Erythroblast (primary cell): Measurements from ENCODE around the gene C5.

Source experiments
- DNase-seq, 2 experiments: peaks; one replicate each; lab custom pipeline; 2025; lab: John Stamatoyannopoulos, UW
- GATA1 ChIP-seq: IDR thresholded peaks from 2 replicates; pipeline ENCODE4 v1.6.1; 2011; ENCODE audit warnings: low read depth, mild to moderate bottlenecking, control low read depth, low read length, moderate library complexity
- POLR2A ChIP-seq: IDR thresholded peaks from 2 replicates; pipeline ENCODE4 v1.6.1; 2011; ENCODE audit warnings: mild to moderate bottlenecking, low read length

The C5 gene

DNA sequence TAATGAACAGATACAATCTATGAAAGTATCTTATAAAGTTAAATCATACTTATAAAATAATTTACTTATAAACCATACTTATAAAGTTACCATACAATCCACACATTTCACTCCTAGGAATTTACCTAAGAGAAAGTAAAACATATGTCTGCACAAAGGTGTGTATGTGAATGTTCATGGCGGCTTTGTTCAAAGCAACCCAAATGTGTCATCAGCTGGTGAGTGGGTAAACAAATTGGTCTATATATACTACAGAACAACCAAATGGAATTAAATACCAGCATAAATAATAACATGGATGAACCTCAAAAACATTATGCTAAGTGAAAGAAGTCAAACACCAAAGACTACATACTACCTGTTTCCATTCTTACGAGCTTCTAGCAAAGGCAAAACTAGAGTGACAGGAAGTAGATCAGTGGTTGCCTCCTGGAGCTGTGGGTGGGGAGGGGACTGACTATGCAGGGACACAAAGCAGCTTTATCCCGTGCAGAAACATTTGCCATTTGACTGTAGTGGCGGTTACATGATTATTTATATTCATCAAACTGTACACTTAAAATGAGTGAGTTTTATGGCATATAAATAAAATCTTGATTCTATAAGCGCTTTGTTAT is 134.1 kb downstream of the C5 start:
- TF ChIP-seq POLR2A (no peak), GATA1 (no peak)

DNA sequence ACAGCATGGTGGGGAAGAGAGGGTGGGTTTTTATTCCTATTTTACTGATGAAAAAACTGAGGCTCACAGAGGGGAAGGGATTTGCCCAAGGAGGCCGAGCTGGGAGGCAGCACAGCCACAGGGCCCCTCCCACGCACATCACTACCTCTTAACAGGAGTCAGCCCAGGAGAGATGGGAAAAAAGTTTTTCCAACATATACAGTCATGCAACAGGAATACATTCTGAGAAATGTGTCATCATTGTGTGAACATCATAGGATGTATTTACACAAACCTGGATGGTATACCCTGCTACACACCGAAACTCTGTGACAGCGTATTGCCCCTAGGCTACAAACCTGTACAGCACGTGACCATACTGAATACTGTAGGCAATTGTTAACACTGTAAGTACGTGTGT is 135.1 kb downstream of the C5 start:
- no peak for DNase-seq
- TF ChIP-seq GATA1 (no peak), POLR2A (no peak)

More for the DNA sequence above, 134.1 kb downstream of the C5 start:
- no peak for DNase-seq

DNA sequence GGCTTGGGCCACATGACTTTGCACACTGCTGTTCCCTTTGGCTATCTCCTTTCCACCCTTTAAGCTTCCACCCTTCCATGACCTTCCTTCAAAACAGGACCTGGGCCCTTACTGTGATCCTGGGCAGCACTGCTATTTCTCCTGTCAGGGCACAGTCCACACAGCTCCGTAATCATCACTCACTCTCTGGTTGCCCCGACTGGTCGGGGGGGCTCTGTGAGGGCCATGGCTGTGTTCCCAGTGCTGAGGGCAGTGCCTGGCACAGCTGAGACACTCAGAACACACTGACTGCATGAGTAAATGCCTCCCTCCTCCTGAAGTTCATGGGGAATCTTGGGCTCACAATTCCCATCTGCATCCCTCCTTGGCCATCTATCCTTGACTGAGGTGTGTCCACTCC is 135.7 kb downstream of the C5 start:
- no peak for TF ChIP-seq GATA1
- TF ChIP-seq POLR2A = no peak
- DNase-seq = no peak

DNA sequence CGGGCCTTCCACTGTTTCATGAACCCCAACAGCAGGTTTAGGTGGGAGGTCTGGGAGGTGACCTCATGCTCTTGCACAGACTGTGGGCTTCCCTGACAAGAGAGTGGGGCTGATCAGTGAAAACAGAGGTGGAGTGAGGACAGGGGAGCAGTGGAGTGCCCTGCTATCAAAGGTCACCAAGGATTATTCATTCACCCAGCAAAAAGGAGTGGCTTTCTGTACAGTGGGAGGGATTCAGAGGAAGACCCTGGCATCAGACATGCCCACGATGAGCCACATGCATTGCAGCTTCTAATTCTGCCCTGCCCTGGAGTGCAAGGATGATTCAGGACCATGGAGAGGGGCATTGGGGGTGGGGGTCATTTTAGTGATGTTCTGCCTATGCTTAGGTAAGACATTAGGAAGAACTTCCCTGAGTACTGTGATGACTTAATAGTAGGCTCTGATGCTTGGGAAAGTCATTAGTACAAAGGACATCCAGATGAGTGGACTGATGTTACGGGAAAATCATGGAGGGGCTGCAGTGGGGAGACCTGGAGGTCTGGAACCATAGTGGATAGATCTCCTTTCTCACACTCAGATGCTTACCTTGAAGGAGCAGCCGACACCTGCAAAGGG is 136.3 kb downstream of the C5 start:
- DNase-seq = peak; percentile 30 to 43
- TF ChIP-seq POLR2A (no peak), GATA1 (no peak)

DNA sequence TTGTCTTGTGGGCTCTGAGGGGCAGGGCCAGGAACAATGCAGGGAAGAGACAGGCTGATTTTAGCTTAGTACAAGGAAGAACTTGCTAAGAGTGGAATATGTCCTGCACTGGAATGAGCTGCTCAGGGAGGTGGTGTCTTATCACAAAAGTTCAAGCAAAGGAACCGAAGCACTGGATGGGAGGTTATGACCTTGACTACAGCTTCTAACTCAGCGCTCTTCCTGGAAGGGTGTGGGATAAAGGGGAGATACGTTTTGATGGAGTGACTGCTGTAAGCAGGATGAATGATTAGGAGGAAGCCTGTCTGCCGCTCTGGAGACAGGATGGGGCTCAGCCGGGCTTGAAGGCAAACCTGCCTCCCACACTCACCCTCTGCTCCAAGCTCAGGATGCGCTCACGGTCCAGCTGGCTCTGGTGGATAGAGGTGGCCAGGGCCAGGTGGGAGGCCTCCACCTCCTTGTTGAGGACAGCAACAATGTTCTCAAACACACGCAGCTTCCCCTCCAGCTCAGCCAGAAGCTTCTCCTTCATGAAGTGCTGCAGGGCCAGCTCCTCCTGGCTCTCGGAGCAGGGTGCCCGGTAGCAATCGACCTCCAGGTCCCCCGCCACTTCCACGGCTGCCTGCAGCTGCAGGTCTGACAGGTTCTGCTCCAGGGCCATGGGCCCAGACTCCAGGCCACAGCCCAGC is 137.0 kb downstream of the C5 start:
- DNase-seq = no peak
- no peak for TF ChIP-seq GATA1

DNA sequence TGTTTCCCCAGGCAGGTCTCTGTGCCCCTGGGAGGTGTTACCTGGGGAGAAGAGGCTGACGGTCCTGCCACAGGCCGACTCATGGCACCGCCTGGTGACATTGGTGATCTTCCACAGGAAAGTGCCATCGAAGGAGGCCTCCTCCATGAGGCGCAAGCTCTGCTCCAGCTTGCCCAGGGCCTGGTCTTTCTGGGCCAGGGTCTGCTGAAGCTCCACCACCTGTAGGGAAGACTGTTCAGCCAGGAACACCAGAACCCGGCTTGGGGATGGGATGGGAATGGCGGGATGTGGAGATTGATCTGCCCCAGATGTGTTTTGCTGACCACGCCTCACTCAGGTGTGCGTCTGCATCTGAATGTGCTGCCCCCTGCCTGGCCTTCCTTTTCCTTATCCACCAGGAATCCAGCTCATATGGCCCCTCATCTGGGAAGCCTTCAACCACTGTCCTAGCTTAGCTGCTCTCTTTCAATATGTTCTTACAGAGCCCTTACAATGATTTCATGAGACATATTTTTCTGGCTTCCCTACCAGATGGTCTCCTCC is 138.7 kb downstream of the C5 start:
- no peak for TF ChIP-seq POLR2A
- TF ChIP-seq GATA1 = no peak
- DNase-seq = no peak

DNA sequence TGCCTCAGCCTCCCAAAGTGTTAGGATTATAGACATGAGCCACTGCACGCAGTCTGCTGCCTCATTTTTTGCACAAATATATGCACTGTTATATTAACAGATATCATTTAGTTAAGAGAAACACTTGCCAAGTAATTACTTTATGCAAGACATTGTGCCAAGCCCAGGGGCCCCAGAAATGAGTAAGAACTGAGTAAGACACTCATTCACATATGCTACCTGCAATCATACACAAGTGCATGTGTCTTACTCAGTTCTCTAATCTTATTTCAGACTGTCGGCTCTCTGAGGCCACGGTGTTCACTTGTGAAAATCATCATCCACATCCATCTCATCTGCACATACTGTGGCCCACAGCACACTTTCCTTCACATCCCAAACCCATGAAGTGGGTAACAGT is 139.4 kb downstream of the C5 start:
- DNase-seq = no peak
- TF ChIP-seq POLR2A (no peak), GATA1 (no peak)

DNA sequence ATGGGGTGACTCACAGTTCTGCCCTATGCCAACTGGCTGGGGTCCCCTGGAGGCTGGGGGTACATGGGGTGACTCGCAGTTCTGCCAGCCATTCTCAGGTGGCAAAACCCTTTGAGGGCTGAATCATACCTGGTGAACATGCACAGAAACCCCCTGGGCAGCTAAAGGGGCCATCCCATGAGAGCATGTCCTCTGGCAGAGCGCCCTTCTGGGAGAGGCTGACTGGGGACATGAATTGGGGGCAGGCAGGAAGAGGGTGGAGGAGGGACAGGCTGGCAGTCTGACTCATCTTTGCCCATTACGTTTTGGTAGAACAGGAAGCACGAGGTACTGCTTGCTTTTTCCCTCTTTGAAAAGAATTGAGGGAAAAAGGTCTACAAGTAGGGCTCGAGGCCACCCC is 140.2 kb downstream of the C5 start:
- TF ChIP-seq POLR2A (no peak), GATA1 (no peak)
- no peak for DNase-seq

DNA sequence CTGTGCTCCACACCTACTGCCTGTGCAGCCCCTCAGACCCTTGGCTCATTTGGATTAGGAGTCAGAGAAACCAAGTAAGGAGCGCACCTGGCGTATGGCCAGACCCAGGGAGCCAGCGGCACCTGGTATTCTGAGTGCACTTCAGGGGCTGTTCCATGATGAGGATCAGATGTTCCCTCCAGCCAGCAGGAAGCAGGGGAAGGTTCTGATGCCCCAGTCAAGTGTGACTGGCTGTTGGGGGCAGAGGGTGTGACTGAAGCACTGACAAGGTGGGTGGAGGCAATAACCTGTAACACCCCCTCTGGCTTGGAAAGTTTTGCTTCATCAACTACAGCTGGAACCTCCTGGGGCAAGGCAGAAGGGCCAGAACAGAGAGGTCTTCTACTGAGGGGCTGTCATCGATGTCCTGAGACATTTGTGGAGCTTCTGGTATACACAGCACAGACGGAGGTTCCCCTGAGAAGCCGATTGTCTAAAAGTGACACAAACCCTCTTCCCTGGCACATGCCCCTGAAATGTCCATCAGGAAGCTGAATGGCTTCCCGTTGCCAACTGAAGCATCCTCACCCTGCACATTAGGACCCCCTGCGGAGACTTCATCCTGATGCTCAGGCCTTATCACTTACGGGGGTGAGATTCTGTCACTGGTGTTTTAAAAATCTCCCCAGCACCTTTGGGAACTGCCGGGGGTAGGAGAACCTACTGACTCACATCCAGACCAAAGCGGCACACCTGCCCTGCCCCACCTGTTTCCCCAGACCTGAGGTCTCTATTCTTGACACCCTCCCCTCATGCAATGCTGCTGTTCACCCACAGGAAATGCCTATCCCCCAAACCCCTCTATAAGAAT is 144.5 kb downstream of the C5 start:
- no peak for DNase-seq
- no peak for TF ChIP-seq GATA1
- TF ChIP-seq POLR2A = no peak

DNA sequence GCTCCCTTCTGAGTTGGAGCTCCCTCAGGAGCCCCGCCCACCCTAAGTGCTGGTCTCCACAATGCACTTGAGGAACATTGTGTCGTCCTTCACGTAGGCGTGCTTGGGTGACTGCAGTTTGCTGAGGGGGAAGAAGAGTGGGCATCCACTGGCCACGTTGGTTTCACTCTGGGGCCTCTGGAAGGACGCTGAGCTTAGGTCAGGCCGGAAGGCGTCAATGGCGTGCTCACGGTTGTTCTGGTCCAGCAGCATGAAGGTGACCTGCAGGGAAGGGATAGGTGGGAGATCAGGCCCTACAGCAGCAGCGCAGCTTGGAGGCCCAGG is 145.1 kb downstream of the C5 start:
- TF ChIP-seq GATA1 (no peak), POLR2A (no peak)
- no peak for DNase-seq

DNA sequence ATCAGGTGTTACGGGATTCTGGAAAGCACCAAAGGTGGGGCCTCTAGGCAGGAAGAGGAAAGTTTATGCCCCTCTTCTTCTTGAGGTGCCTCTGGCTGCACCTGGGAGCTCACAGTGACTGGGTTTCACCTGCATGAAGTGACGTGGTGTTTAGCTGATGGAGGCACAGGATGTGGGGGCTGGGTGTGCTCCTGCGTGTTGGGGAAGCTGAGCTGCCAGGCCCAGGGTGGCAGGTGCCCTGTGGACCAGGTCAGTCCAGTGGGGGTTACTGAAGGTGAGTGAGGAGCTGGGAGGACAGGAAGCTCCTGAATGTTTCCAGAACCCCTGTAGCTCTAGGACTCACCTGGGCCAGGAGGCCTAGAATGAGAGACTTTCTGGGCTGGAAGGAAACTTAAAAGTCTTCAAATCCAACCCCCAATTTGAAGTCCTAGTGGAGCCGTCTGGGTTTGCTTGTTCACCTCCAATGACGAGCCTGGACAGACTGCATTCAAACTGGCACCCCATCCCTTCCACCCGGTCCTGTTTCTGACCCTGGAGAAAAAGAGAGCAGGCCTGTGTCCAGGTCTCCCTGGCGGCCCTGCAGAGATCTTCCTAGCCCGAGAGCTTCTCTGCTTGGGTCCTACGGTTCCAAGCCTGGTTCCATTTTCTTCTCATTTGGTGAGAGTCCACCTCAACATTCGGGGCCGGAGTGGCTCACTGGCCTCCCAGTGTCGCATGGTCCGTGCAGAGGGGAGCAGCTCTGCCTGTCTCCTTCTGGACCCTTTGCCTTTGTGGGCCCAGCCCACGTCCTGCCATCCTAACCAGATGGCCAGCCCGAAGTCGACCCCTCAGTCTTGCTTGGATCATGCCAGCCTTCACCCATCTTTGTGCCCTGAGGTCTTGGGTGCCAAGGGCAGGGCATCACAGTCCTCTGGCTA is 145.8 kb downstream of the C5 start:
- no peak for DNase-seq
- TF ChIP-seq GATA1 = no peak
- no peak for TF ChIP-seq POLR2A

DNA sequence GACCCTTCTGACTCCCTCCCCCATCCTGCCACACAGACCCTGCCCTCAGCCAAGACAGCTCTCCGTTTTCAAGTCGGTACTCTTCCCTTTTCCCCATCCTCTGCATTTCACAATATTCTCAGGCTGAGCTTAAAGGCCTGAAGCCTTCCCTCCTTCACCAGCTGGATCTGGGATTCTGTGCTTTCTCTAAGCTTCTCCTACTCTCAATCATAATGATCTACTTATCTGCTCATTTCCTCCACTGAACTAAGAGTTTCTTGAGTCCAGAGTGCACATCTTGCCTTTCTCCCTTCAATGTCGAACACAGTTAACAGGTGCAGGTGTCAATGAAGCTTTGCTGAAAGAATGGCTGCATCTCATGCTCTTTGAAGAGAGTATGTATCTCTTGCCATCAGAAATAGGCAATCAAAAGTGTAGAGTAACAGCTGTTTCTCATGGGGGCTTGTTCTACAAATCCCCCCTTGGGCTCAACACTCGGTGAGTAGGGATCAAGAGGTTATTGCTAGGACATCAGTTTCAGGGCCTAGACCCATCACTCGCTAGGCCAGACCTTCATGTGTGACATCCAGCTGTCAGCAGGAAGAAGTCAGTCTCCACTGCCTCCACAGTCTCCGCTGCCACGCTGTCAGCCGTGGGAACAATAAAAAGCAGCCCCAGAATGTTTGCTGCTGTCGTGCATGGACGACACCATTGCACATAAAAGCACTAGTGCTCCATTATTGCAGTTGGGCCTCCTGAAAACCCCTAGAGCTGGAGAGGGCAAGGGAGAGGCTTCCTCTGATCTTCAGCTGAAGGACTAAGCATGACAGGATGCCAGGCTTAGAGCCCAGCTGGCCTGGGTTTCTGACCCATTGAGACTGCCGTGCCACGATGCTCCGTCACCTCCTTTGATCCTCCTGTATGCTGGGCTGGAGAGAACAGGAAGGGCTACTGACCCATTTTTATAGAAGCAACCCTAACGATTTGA is 147.2 kb downstream of the C5 start:
- TF ChIP-seq GATA1 (no peak), POLR2A (no peak)
- DNase-seq = no peak
